Prostate gland (tissue), 2 donors: ENCODE measurements around the gene SKAP1. TPM values are rescaled to one million over a fixed set of nuclear protein-coding genes. Genes with fewer than 3 reads are reported as not detected.
"Not testable (repeated sequence)": the region's sequence is repeated elsewhere in the genome, so short reads cannot be mapped to it uniquely, and the experiment has no call there.

Source experiments
- DNase-seq: peaks from one replicate; pipeline ENCODE4 v3.0.0-alpha.2; 2019; ENCODE audit warnings: low spot score
- H3K27ac ChIP-seq, 2 donors: fragments of 200-600 bp; sonication (generic); 2 replicates each; pipeline ENCODE4 v1.5.1; 2017 to 2019
- H3K27me3 ChIP-seq: fragments of 200-600 bp; sonication (generic); replicated peaks from 2 replicates; pipeline ENCODE4 v1.5.1; 2019; ENCODE audit not compliant: insufficient read depth
- H3K36me3 ChIP-seq, 2 donors: fragments of 200-600 bp; sonication (generic); 1 replicate in 1 of 2; 2 replicates in 1 of 2; pipeline versions ENCODE4 v1.5.1 to v1.8.1; 2017 to 2019
- H3K4me1 ChIP-seq: fragments of 200-600 bp; sonication (generic); replicated peaks from 2 replicates; pipeline ENCODE4 v1.5.1; 2019
- H3K4me3 ChIP-seq, 2 donors: fragments of 200-600 bp; sonication (generic); 2 replicates each; pipeline ENCODE4 v1.5.1; 2017 to 2019
- H3K9me3 ChIP-seq: fragments of 200-600 bp; sonication (generic); 2 replicates; pipeline ENCODE4 v1.5.1; 2017
- POLR2A ChIP-seq: fragments of 450-650 bp; IDR thresholded peaks from one replicate; pipeline ENCODE4 v1.6.1; 2016; ENCODE audit warnings: antibody characterized with exemption, mild to moderate bottlenecking
- POLR2AphosphoS5 ChIP-seq: sonication (generic); formaldehyde crosslinking; IDR thresholded peaks from one replicate; pipeline ENCODE4 v1.6.1; 2017; ENCODE audit warnings: antibody characterized with exemption
- WGBS: methylation state at CpG from one replicate; pipeline ENCODE4 v1.1.5; 2018; 5-methylcytosine and 5-hydroxymethylcytosine counted together
- intact Hi-C: fragments of 100-400 bp; cut with DNase I; formaldehyde crosslinking; loops from one replicate; pipeline ENCODE4 v1.14.2; 2022
- total RNA-seq, 2 donors: library from RNA; depleted of rRNA; stranded (reverse); fragments of >200 nt; gene quantifications; one replicate each; pipeline ENCODE4 v1.1.0, GENCODE V29; 2016
- TF ChIP-seq, protein P1 (sequence below), 4 experiments: fragments of 200-600 bp in 2 of 4; fragments of 450-650 bp in 2 of 4; sonication (generic) in 2 of 4; IDR thresholded peaks; 1 replicate in 3 of 4; 2 replicates in 1 of 4; pipeline ENCODE4 v1.5.1; 2016 to 2019; ENCODE audit warnings: antibody characterized with exemption in 4 of 4, mild to moderate bottlenecking in 2 of 4, moderate library complexity in 2 of 4

Gene SKAP1
- total RNA-seq, 2 donors from 2014 or later: 1.1 to 1.4 TPM

- TF ChIP-seq POLR2AphosphoS5: peak; percentile 47
- TF ChIP-seq POLR2A: no peak
- TF ChIP-seq, protein P1, sequence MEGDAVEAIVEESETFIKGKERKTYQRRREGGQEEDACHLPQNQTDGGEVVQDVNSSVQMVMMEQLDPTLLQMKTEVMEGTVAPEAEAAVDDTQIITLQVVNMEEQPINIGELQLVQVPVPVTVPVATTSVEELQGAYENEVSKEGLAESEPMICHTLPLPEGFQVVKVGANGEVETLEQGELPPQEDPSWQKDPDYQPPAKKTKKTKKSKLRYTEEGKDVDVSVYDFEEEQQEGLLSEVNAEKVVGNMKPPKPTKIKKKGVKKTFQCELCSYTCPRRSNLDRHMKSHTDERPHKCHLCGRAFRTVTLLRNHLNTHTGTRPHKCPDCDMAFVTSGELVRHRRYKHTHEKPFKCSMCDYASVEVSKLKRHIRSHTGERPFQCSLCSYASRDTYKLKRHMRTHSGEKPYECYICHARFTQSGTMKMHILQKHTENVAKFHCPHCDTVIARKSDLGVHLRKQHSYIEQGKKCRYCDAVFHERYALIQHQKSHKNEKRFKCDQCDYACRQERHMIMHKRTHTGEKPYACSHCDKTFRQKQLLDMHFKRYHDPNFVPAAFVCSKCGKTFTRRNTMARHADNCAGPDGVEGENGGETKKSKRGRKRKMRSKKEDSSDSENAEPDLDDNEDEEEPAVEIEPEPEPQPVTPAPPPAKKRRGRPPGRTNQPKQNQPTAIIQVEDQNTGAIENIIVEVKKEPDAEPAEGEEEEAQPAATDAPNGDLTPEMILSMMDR (IDR thresholded peaks at IDR 0.05): no peak
- DNase-seq: peak; percentile 22
- Histone ChIP-seq H3K27me3 (no peaks in the 10 kb centered on the region), H3K27ac (no peak overlapping the region), H3K9me3 (no peaks in the 10 kb centered on the region), H3K36me3 (no peaks in the 10 kb centered on the region), H3K4me3 (no peak overlapping the region), H3K4me1 (no peaks in the 10 kb centered on the region)
- intact Hi-C loops: no loop called here
- 36% methylated on average over 2 of the region's 2 CpGs for WGBS
Observed at GRCh38 chr17:48213797-48214196, 216.2 kb downstream of the SKAP1 start.

DNA sequence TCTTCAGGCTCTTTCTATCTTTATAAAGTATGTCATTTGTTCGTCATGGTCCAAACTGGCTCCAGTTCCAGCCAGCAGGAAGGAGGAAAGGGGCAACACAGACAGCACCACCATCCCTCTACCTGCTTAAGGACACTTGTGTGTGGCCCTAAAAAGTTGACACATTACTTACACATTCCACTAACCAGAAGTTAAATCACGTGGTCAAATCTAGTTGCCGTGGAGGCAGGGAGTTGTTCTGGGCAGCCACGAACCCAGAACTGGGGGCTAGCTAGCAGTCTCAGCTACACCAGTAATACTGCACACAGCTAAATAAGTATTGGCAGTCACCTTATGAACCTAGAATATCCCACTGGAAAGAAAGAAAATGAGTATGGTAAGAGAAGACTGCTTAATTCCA lies 218.2 kb downstream of the SKAP1 start:
- intact Hi-C loops: no loop called here
- Histone ChIP-seq H3K4me1 (no peaks in the 10 kb centered on the region), H3K27ac (no peak overlapping the region), H3K4me3 (no peak overlapping the region), H3K36me3 (no peaks in the 10 kb centered on the region), H3K27me3 (no peaks in the 10 kb centered on the region), H3K9me3 (no peaks in the 10 kb centered on the region)
- 95% methylated on average over 4 of the region's 4 CpGs for WGBS
- TF ChIP-seq, protein P1 (IDR thresholded peaks at IDR 0.05): no peak
- TF ChIP-seq POLR2AphosphoS5: no peak
- no peak for TF ChIP-seq POLR2A
- DNase-seq: no peak

DNA sequence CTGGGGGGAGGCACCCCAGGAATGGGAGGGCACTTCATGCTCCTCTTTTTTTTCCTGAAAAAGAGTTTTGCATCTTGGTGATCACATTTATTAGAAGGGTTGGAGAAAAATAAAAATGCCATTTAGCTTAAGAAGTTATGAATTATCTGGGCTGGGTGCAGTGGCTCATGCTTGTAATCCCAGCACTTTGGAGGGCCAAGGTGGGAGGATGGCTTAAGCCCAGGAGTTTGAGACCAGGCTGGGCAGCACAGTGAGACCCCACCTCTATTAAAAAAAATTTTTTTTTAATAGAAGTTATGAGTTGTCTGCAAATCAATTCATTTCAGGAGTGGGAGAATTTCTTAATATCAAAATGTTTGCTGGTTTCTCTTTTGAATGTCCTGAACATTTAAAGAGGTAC lies 219.0 kb downstream of the SKAP1 start:
- intact Hi-C loops: no loop called here

DNA sequence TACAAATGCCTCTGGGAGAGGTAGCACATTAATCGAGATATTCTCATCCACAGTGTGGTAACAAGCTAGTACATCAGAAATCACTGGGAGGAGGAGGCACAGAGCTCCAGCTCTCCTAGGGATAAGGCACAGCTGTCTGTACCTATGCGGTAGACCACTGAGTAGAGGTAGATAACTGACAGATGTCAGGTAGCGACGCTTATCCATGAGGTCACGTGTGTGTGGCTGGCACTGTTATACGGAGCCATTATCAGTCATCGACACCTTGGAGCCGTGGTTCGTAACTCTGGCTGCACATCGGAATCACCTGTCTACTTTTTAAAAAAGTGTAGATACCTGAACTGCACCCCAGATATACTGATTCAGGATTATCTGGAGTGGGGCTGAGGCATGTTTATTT lies 220.0 kb downstream of the SKAP1 start:
- H3K27me3 ChIP-seq: no peaks in the 10 kb centered on the region
- TF ChIP-seq POLR2A (no peak), POLR2AphosphoS5 (no peak)
- TF ChIP-seq, protein P1 (IDR thresholded peaks at IDR 0.05): no peak
- H3K9me3 ChIP-seq: no peaks in the 10 kb centered on the region
- H3K4me3 ChIP-seq: no peak overlapping the region
- no peak for DNase-seq
- 95% methylated on average over 10 of the region's 10 CpGs for WGBS
- H3K4me1 ChIP-seq: no peaks in the 10 kb centered on the region
- no peaks in the 10 kb centered on the region for H3K36me3 ChIP-seq
- H3K27ac ChIP-seq: no peak overlapping the region
- intact Hi-C loops: no loop called here

More for the DNA sequence above, 219.0 kb downstream of the SKAP1 start:
- TF ChIP-seq POLR2AphosphoS5: no peak
- Histone ChIP-seq H3K4me3 (no peak overlapping the region), H3K27me3 (no peaks in the 10 kb centered on the region), H3K27ac (no peak overlapping the region), H3K36me3 (no peaks in the 10 kb centered on the region), H3K9me3 (no peaks in the 10 kb centered on the region), H3K4me1 (no peaks in the 10 kb centered on the region)
- DNase-seq: no peak

GRCh38 chr17:48207776-48208544 lies 222.1 kb downstream of the SKAP1 start:
- H3K9me3 ChIP-seq: no peaks in the 10 kb centered on the region
- 60% methylated on average over 7 of the region's 7 CpGs for WGBS
- H3K4me1 ChIP-seq: no peaks in the 10 kb centered on the region
- no peak for DNase-seq
- H3K27ac ChIP-seq: no peak overlapping the region
- H3K27me3 ChIP-seq: no peaks in the 10 kb centered on the region
- intact Hi-C loops: no loop called here
- TF ChIP-seq, protein P1 (IDR thresholded peaks at IDR 0.05): no peak
- no peaks in the 10 kb centered on the region for H3K36me3 ChIP-seq
- no peak overlapping the region for H3K4me3 ChIP-seq

- H3K9me3 ChIP-seq, H3K27me3 ChIP-seq, DNase-seq, H3K4me3 ChIP-seq, intact Hi-C loops, H3K27ac ChIP-seq, H3K36me3 ChIP-seq, H3K4me1 ChIP-seq: not testable (repeated sequence)
- WGBS: 83% methylated on average over 4 of the region's 4 CpGs
Observed at GRCh38 chr17:48207036-48207435, 223.0 kb downstream of the SKAP1 start.
